SK-N-SH (cell line): Measurements from ENCODE around the gene CLSTN2. TPM values are rescaled to one million over a fixed set of nuclear protein-coding genes. Genes with fewer than 3 reads are reported as not detected.

ENCODE experiments used
- CTCF ChIA-PET: fragments of 300-600, 350-600 bp; formaldehyde crosslinking; extraction: SDS; loops from one replicate; lab custom pipeline; 2021; lab: Yijun Ruan, JAX
- POLR2A ChIA-PET: fragments of 350-600 bp; sonication (Branson Sonifier 250); formaldehyde crosslinking; extraction: SDS; loops from one replicate; lab custom pipeline; 2020; ENCODE audit warnings: antibody characterized with exemption, inconsistent platforms; lab: Yijun Ruan, JAX
- DNase-seq: peaks from one replicate; pipeline ENCODE4 v3.0.0; 2012
- H2AFZ ChIP-seq: fragments of 200-600 bp; sonication (generic); 2 replicates; pipeline ENCODE4 v1.8.1; 2016; ENCODE audit warnings: antibody characterized with exemption, mild to moderate bottlenecking, low read depth
- H3F3A ChIP-seq: fragments of 200-600 bp; sonication (generic); replicated peaks from 2 replicates; pipeline ENCODE3; 2016; ENCODE audit warnings: antibody characterized with exemption, mild to moderate bottlenecking; ENCODE audit not compliant: insufficient read depth
- H3K27ac ChIP-seq, 2 experiments: fragments of 200-500 bp in 1 of 2; fragments of 200-600 bp in 1 of 2; sonication (Bioruptor generic) in 1 of 2; sonication (generic), shearing (Covaris generic) in 1 of 2; 2 replicates each; pipeline versions ENCODE4 v1.5.1 to v1.6.1; 2014 to 2016; ENCODE audit warnings: low read depth in 2 of 2, inconsistent platforms in 1 of 2, low read length in 1 of 2, mild to moderate bottlenecking in 1 of 2, mixed read lengths in 1 of 2
- H3K27me3 ChIP-seq: fragments of 200-600 bp; sonication (generic), shearing (Covaris generic); 2 replicates; pipeline ENCODE4 v1.6.1; 2016; ENCODE audit warnings: mixed run types; ENCODE audit not compliant: insufficient read depth
- H3K36me3 ChIP-seq, 2 experiments: fragments of 200-500 bp in 1 of 2; fragments of 200-600 bp in 1 of 2; sonication (Bioruptor generic) in 1 of 2; sonication (generic) in 1 of 2; replicated peaks in 1 of 2; 2 replicates each; pipeline versions ENCODE3 to v1.5.1; 2014 to 2016; ENCODE audit warnings: low read length in 1 of 2, mild to moderate bottlenecking in 1 of 2; ENCODE audit not compliant: insufficient read depth in 2 of 2, control insufficient read depth in 1 of 2
- H3K4me1 ChIP-seq, 2 experiments: fragments of 200-500 bp in 1 of 2; fragments of 200-600 bp in 1 of 2; sonication (Bioruptor generic) in 1 of 2; sonication (generic), shearing (Covaris generic) in 1 of 2; 2 replicates each; pipeline versions ENCODE4 v1.5.1 to v1.6.1; 2014 to 2016; ENCODE audit warnings: low read depth in 1 of 2, low read length in 1 of 2, mixed run types in 1 of 2; ENCODE audit not compliant: insufficient read depth in 2 of 2, control insufficient read depth in 1 of 2
- H3K4me2 ChIP-seq: fragments of 200-600 bp; sonication (generic), shearing (Covaris generic); 2 replicates; pipeline ENCODE4 v1.6.1; 2017; ENCODE audit warnings: mixed run types
- H3K4me3 ChIP-seq, 2 experiments: fragments of 200-500 bp in 1 of 2; fragments of 200-600 bp in 1 of 2; sonication (Bioruptor generic) in 1 of 2; sonication (generic), shearing (Covaris generic) in 1 of 2; 2 replicates each; pipeline versions ENCODE4 v1.5.1 to v1.8.1; 2014 to 2016; ENCODE audit warnings: low read depth in 2 of 2, inconsistent platforms in 1 of 2, low read length in 1 of 2, mild to moderate bottlenecking in 1 of 2, mixed read lengths in 1 of 2, moderate library complexity in 1 of 2
- H3K79me2 ChIP-seq: fragments of 200-600 bp; sonication (generic); 2 replicates; pipeline ENCODE4 v1.8.1; 2017; ENCODE audit warnings: mild to moderate bottlenecking; ENCODE audit not compliant: insufficient read depth
- H3K9ac ChIP-seq: fragments of 200-600 bp; sonication (generic); 2 replicates; pipeline ENCODE4 v1.6.1; 2017; ENCODE audit warnings: mixed run types
- H3K9me2 ChIP-seq: fragments of 200-600 bp; sonication (generic); 2 replicates; pipeline ENCODE4 v1.6.1; 2017; ENCODE audit warnings: mixed run types
- H3K9me3 ChIP-seq: fragments of 200-600 bp; sonication (generic); 2 replicates; pipeline ENCODE4 v1.6.1; 2017; ENCODE audit warnings: mixed run types, mild to moderate bottlenecking, moderate library complexity
- H4K20me1 ChIP-seq: fragments of 200-600 bp; sonication (generic); 2 replicates; pipeline ENCODE4 v1.6.1; 2017; ENCODE audit warnings: mild to moderate bottlenecking, mixed run types; ENCODE audit not compliant: insufficient read depth
- EP300 ChIP-seq, 2 experiments: IDR thresholded peaks; 2 replicates each; pipeline versions ENCODE4 v1.4.0 to v1.6.1; 2012; ENCODE audit warnings: borderline replicate concordance in 1 of 2, low read depth in 1 of 2, low read length in 1 of 2
- EZH2phosphoT487 ChIP-seq: fragments of 200-600 bp; sonication (generic); IDR thresholded peaks from 2 replicates; pipeline ENCODE4 v1.6.1; 2017; ENCODE audit warnings: low read depth, mixed run types, mild to moderate bottlenecking, antibody characterized with exemption, moderate library complexity, borderline replicate concordance
- FOXM1 ChIP-seq: IDR thresholded peaks from 2 replicates; pipeline ENCODE4 v1.4.0; 2012; ENCODE audit warnings: low read depth, mild to moderate bottlenecking
- GATA2 ChIP-seq: sonication (generic); formaldehyde crosslinking; IDR thresholded peaks from 2 replicates; pipeline ENCODE4 v1.5.0; 2020; ENCODE audit warnings: mild to moderate bottlenecking, missing genetic modification reagents
- MXI1 ChIP-seq: IDR thresholded peaks from 2 replicates; pipeline ENCODE4 v1.6.1; 2012; ENCODE audit warnings: mild to moderate bottlenecking, low read depth, low read length, improper control_type of control experiment
- NFIC ChIP-seq: IDR thresholded peaks from 2 replicates; pipeline ENCODE4 v1.4.0; 2012; ENCODE audit warnings: borderline replicate concordance
- NRF1 ChIP-seq: IDR thresholded peaks from 2 replicates; pipeline ENCODE4 v1.6.1; 2012; ENCODE audit warnings: low read depth, mild to moderate bottlenecking, low read length
- RAD21 ChIP-seq: IDR thresholded peaks from 2 replicates; pipeline ENCODE4 v1.6.1; 2012; ENCODE audit warnings: mild to moderate bottlenecking, low read length
- RCOR1 ChIP-seq: fragments of 150-350 bp; IDR thresholded peaks from 2 replicates; pipeline ENCODE4 v1.6.1; 2017; ENCODE audit warnings: antibody characterized with exemption, low read length
- RFX5 ChIP-seq: IDR thresholded peaks from 2 replicates; pipeline ENCODE4 v1.6.1; 2012; ENCODE audit warnings: mild to moderate bottlenecking, improper control_type of control experiment, low read length
- RXRA ChIP-seq: IDR thresholded peaks from 2 replicates; pipeline ENCODE4 v1.4.0; 2012; ENCODE audit warnings: low read depth, mild to moderate bottlenecking, borderline replicate concordance
- SMC3 ChIP-seq: IDR thresholded peaks from 2 replicates; pipeline ENCODE4 v1.6.1; 2012; ENCODE audit warnings: low read depth, low read length, improper control_type of control experiment
- TCF12 ChIP-seq: IDR thresholded peaks from 2 replicates; pipeline ENCODE4 v1.4.0; 2012
- TEAD4 ChIP-seq: IDR thresholded peaks from 2 replicates; pipeline ENCODE4 v1.4.0; 2012; ENCODE audit warnings: mild to moderate bottlenecking, borderline replicate concordance; ENCODE audit not compliant: insufficient read depth
- WGBS: methylation state at CpG from one replicate; pipeline ENCODE4 v1.1.6; 2017; ENCODE audit warnings: low lambda C conversion rate; 5-methylcytosine and 5-hydroxymethylcytosine counted together
- polyA plus RNA-seq, 3 experiments: library from polyadenylated mRNA; depleted of rRNA; stranded (reverse); fragments of >200 nt; gene quantifications; 2 replicates each; pipeline ENCODE4 v1.2.3, GENCODE V29; 2012
- TF ChIP-seq, protein P1 (sequence below): IDR thresholded peaks from 2 replicates; pipeline ENCODE4 v1.4.0; 2012; ENCODE audit warnings: low read depth
- TF ChIP-seq, protein P2 (sequence below): IDR thresholded peaks from 2 replicates; pipeline ENCODE4; 2012
- TF ChIP-seq, protein P3 (sequence below): fragments of 150-350 bp; IDR thresholded peaks from 2 replicates; pipeline ENCODE4 v1.6.1; 2017; ENCODE audit warnings: antibody characterized with exemption, low read length, low read depth, borderline replicate concordance

CLSTN2 gene
- polyA plus RNA-seq, 1 of the 3 experiments (the other 2 are of a cell fraction), result 0.02 TPM

DNA sequence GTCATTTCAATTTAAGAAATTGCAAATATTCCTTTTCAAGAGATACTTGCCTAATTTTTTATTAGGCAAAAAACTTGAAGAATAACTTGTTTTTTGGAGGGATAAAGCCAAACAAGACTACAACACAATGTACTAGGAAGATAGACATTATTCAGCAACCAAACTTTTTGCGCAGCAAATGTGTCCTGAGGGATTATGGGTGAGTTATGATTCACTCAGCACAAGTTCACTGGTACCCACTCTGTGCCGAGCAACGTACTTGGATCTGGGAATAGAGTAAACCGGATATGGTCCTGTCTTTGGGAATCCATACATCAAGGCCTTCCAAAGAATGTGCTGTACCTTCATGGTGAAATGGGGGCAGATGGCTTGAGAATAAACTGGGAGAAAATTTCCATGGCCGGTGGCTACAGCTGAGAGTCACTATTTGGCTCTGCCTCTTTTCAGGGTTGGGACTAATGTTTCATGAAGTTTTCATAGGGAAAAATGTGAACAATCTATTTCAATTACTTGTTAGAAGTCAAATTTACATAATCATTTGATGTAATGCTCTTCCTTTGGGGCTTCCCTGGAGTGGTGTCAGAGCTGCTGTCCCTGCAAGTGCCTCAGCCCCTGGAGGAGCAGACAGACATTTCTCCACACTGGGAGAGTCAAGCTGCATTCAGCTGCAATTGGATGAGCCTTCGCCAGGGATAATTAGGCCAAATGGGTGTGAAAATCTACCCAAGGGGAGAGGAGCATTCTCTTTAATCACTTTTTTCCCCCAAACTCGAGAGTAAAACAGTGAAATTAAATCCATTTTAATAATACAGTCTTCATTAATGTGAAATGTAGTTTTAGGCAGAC is 315.2 kb downstream of the CLSTN2 start:
- Histone ChIP-seq H4K20me1 (no peaks in the 10 kb centered on the region), H2AFZ (no peak overlapping the region), H3K27me3 (no peaks in the 10 kb centered on the region), H3K9ac (no peak overlapping the region), H3K4me2 (no peak overlapping the region), H3K79me2 (no peaks in the 10 kb centered on the region), H3K36me3 (no peaks in the 10 kb centered on the region)
- WGBS, result 39% methylated on average over 5 of the region's 7 CpGs
- CTCF ChIA-PET, result interaction anchor here (0.6 kb wide), 1 partner anchor 10 kb away, joined by 3 read pairs; no protein-coding TSS in a partner anchor
- no peak for TF ChIP-seq MXI1
- TF ChIP-seq, protein P1, sequence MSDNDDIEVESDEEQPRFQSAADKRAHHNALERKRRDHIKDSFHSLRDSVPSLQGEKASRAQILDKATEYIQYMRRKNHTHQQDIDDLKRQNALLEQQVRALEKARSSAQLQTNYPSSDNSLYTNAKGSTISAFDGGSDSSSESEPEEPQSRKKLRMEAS, result no peak
- no peak for TF ChIP-seq RAD21
- TF ChIP-seq EP300 (IDR thresholded peaks at IDR 0.05; ENCODE audit: borderline replicate concordance in 1 of 2, low read depth in 1 of 2, low read length in 1 of 2), result no peak
- TF ChIP-seq TEAD4, result no peak
- TF ChIP-seq, protein P2, sequence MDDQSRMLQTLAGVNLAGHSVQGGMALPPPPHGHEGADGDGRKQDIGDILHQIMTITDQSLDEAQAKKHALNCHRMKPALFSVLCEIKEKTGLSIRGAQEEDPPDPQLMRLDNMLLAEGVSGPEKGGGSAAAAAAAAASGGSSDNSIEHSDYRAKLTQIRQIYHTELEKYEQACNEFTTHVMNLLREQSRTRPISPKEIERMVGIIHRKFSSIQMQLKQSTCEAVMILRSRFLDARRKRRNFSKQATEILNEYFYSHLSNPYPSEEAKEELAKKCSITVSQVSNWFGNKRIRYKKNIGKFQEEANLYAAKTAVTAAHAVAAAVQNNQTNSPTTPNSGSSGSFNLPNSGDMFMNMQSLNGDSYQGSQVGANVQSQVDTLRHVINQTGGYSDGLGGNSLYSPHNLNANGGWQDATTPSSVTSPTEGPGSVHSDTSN, result no peak
- TF ChIP-seq GATA2 (CRISPR knock-in tag), result no peak
- TF ChIP-seq RCOR1, result no peak
- TF ChIP-seq, protein P3, sequence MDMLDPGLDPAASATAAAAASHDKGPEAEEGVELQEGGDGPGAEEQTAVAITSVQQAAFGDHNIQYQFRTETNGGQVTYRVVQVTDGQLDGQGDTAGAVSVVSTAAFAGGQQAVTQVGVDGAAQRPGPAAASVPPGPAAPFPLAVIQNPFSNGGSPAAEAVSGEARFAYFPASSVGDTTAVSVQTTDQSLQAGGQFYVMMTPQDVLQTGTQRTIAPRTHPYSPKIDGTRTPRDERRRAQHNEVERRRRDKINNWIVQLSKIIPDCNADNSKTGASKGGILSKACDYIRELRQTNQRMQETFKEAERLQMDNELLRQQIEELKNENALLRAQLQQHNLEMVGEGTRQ, result no peak
- TF ChIP-seq EZH2phosphoT487, result no peak
- no peak for TF ChIP-seq RXRA
- no peak for TF ChIP-seq TCF12
- no peak for TF ChIP-seq FOXM1
- no peak for TF ChIP-seq NFIC
- TF ChIP-seq NRF1, result no peak
- TF ChIP-seq SMC3, result no peak
- TF ChIP-seq RFX5, result no peak
- TF ChIP-seq, all 33 proteins: peak for 0
- H3K4me1 ChIP-seq, result peaks cover 0 to 8% of the 10 kb centered on the region in 2 experiments; a peak in 1 of 4 replicates
- no peaks in the 10 kb centered on the region for H3K9me3 ChIP-seq
- H3K27ac ChIP-seq, result no peak overlapping the region
- POLR2A ChIA-PET, result no interaction called here
- no peak overlapping the region for H3K4me3 ChIP-seq
- DNase-seq, result no peak
- H3F3A ChIP-seq, result no peaks in the 10 kb centered on the region
- no peaks in the 10 kb centered on the region for H3K9me2 ChIP-seq
